Measurements from ENCODE around the gene IMMT. TPM values are rescaled to one million over a fixed set of nuclear protein-coding genes. Genes with fewer than 3 reads are reported as not detected.

The IMMT gene
- total RNA-seq, 1 experiment from 2014 or later, result 112 TPM

DNA sequence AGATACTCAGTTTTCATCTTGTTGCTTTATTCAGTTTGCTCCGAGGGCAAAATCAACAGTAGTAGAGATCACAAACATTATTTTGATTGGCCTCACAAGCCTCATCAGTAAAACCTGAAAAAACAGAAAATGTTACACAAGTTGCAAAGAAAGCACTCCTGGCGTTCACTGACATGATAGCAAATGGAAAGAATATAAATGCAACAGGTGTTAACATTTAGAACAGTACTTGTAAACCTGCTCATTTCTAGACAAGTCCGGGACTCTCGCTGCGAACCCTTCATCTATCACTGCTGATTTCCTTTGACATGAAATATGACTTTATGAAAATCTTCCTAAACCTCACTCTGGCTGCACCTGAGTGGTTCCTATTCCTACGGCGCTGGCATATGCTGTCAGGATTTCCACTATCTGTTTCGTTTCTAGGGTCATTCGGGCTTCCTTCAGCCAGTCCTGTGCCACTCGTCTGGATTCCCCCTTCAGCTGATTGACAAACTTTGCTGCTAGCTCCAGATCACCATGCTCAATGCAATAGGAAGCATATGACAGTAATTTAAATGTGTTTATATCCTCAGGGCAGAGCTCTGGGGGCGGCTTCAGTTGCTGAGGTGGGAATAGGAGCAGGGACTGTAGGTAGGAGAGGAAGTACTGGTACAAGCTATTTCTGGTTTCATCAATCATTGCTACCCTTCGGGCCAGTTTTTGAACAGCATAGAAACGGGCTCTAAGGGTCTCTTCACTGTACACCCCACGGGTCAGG is 51.2 kb downstream of the IMMT start:
- H3K23ac ChIP-seq (ENCODE audit: insufficient read length, low read depth, low read length), result no peak overlapping the region
- H3K9me3 Mint-ChIP-seq, result no peaks in the 10 kb centered on the region
- H2BK12ac ChIP-seq (ENCODE audit: insufficient read length, low read depth, low read length), result no peak overlapping the region
- no peak overlapping the region for H2AFZ ChIP-seq (ENCODE audit: low read length)
- H3K79me2 ChIP-seq (ENCODE audit: insufficient read depth, low read length), result no peaks in the 10 kb centered on the region
- no peaks in the 10 kb centered on the region for H3K27me3 ChIP-seq (ENCODE audit: insufficient read depth, low read length)
- no peak overlapping the region for H3K9ac ChIP-seq (ENCODE audit: extremely low read depth, insufficient read length, low read length)
- no peak overlapping the region for H2BK15ac ChIP-seq (ENCODE audit: low read depth, low read length)
- no peaks in the 10 kb centered on the region for H4K20me1 ChIP-seq (ENCODE audit: control insufficient read depth, insufficient read depth, insufficient read length)
- H3K79me1 ChIP-seq (ENCODE audit: insufficient read depth, low read depth, low read length, poor library complexity, severe bottlenecking), result no peaks in the 10 kb centered on the region
- peaks cover 3 to 4% of the 10 kb centered on the region in 2 experiments; a peak in 1 of 4 replicates for H3K4me1 Mint-ChIP-seq
- H3K4me2 ChIP-seq (ENCODE audit: insufficient read depth, insufficient read length, low read length), result no peak overlapping the region
- no peak overlapping the region for H3K4ac ChIP-seq (ENCODE audit: low read depth, low read length)
- H3K23me2 ChIP-seq (ENCODE audit: insufficient read length, low read depth, low read length, poor library complexity, severe bottlenecking), result no peaks in the 10 kb centered on the region
- H3K27ac ChIP-seq (ENCODE audit: insufficient read length, low read depth, low read length), result no peak overlapping the region
- H3K27me3 Mint-ChIP-seq (ENCODE audit: low read depth), result no peaks in the 10 kb centered on the region; the same call in 1 of the 2 replicates
- no peak overlapping the region for H4K91ac ChIP-seq (ENCODE audit: insufficient read length, low read depth, low read length)
- H3K27ac Mint-ChIP-seq, result peak overlapping the region in 1 of 3 experiments; percentile 93; a peak in 2 of 7 replicates
- H3K18ac ChIP-seq (ENCODE audit: insufficient read length, low read depth, low read length), result no peak overlapping the region
- H3K9me3 ChIP-seq (ENCODE audit: control insufficient read depth, low read depth, low read length), result no peaks in the 10 kb centered on the region
- DNase-seq, result no peak
- H4K8ac ChIP-seq (replicated peaks; ENCODE audit: insufficient read length, low read depth, low read length), result no peak overlapping the region
- H2BK5ac ChIP-seq (ENCODE audit: insufficient read length, low read length), result no peak overlapping the region
- WGBS (ENCODE audit: extremely low coverage, insufficient read length, low lambda C conversion rate), result no CpG with 5 or more reads among the region's 14 CpGs
- no peak for TF ChIP-seq CTCF (conservative IDR thresholded peaks at IDR 0.05)
- no peaks in the 10 kb centered on the region for H3K4me1 ChIP-seq (ENCODE audit: insufficient read depth, low read length)
- peaks cover 24 to 90% (median 49%) of the 10 kb centered on the region in 3 experiments; a peak in 6 of 7 replicates for H3K36me3 Mint-ChIP-seq (ENCODE audit: insufficient read depth in 1 of 3, low read depth in 3 of 3)
- no peak overlapping the region for H3K14ac ChIP-seq (ENCODE audit: insufficient read depth, low read length)
- no peak overlapping the region for H2BK120ac ChIP-seq (ENCODE audit: low read depth, low read length, poor library complexity, severe bottlenecking)
- H4K5ac ChIP-seq (ENCODE audit: insufficient read length, low read depth, low read length), result no peak overlapping the region
- H3T11ph ChIP-seq (ENCODE audit: low read length), result no peak overlapping the region
- no peak overlapping the region for H2AK5ac ChIP-seq (ENCODE audit: insufficient read length, low read length)
- H2BK20ac ChIP-seq (ENCODE audit: low read depth, low read length, poor library complexity, severe bottlenecking), result no peak overlapping the region
- H3K56ac ChIP-seq (ENCODE audit: insufficient read length, low read depth, low read length), result no peak overlapping the region
- H3K4me3 Mint-ChIP-seq, result no peak overlapping the region

All from H9 (cell line).